ENCODE data around the gene ADGB. TPM values are rescaled to one million over a fixed set of nuclear protein-coding genes. Genes with fewer than 3 reads are reported as not detected.
"Not testable (repeated sequence)": the region's sequence is repeated elsewhere in the genome, so short reads cannot be mapped to it uniquely, and the experiment has no call there.

The ADGB gene
- total RNA-seq, 2 donors from 2014 or later: not detected

GRCh38 chr6:146827216-146827928 is 228.6 kb downstream of the ADGB start:
- Mint-ChIP-seq H3K4me1 (no peaks in the 10 kb centered on the region), H3K4me3 (no peak overlapping the region), H3K27ac (no peak overlapping the region), H3K27me3 (peaks cover 27% of the 10 kb centered on the region), H3K36me3 (ENCODE audit: low read depth) (no peaks in the 10 kb centered on the region)
- no peak for ATAC-seq
- no peak for DNase-seq
- H3K9me3 ChIP-seq (ENCODE audit: control insufficient read depth, low read length, poor library complexity, severe bottlenecking): no peaks in the 10 kb centered on the region

- Mint-ChIP-seq H3K4me3 (no peak overlapping the region), H3K27ac (no peak overlapping the region), H3K4me1 (no peaks in the 10 kb centered on the region), H3K36me3 (ENCODE audit: low read depth) (no peaks in the 10 kb centered on the region), H3K27me3 (peaks cover 38% of the 10 kb centered on the region)
- ATAC-seq: no peak
- H3K9me3 ChIP-seq (ENCODE audit: control insufficient read depth, low read length, poor library complexity, severe bottlenecking): no peaks in the 10 kb centered on the region
- no peak for DNase-seq
Observed at GRCh38 chr6:146829792-146830565, 231.2 kb downstream of the ADGB start.

- Mint-ChIP-seq H3K27me3 (peaks cover 32% of the 10 kb centered on the region), H3K27ac (no peak overlapping the region)
Observed at GRCh38 chr6:146833157-146833556, 234.4 kb downstream of the ADGB start.

GRCh38 chr6:146840216-146840615 is 241.4 kb downstream of the ADGB start:
- no peaks in the 10 kb centered on the region for H3K4me1 Mint-ChIP-seq
- DNase-seq (no peak), ATAC-seq (no peak)
- no peaks in the 10 kb centered on the region for H3K9me3 ChIP-seq (ENCODE audit: control insufficient read depth, low read length, poor library complexity, severe bottlenecking)
- H3K27me3 Mint-ChIP-seq: no peaks in the 10 kb centered on the region
- no peak overlapping the region for H3K27ac Mint-ChIP-seq
- no peaks in the 10 kb centered on the region for H3K36me3 Mint-ChIP-seq (ENCODE audit: low read depth)
- no peak overlapping the region for H3K4me3 Mint-ChIP-seq

More at GRCh38 chr6:146833157-146833556, 234.4 kb downstream of the ADGB start:
- ATAC-seq: no peak
- DNase-seq: no peak
- Mint-ChIP-seq H3K4me1 (no peaks in the 10 kb centered on the region), H3K36me3 (ENCODE audit: low read depth) (no peaks in the 10 kb centered on the region), H3K4me3 (no peak overlapping the region)
- no peaks in the 10 kb centered on the region for H3K9me3 ChIP-seq (ENCODE audit: control insufficient read depth, low read length, poor library complexity, severe bottlenecking)

GRCh38 chr6:146840641-146841040 is 241.9 kb downstream of the ADGB start:
- Mint-ChIP-seq H3K4me3 (no peak overlapping the region), H3K36me3 (ENCODE audit: low read depth) (no peaks in the 10 kb centered on the region), H3K27me3 (no peaks in the 10 kb centered on the region), H3K4me1 (no peaks in the 10 kb centered on the region), H3K27ac (no peak overlapping the region)
- H3K9me3 ChIP-seq (ENCODE audit: control insufficient read depth, low read length, poor library complexity, severe bottlenecking): no peaks in the 10 kb centered on the region
- ATAC-seq: no peak
- DNase-seq: no peak

- Mint-ChIP-seq H3K27me3 (peaks cover 18% of the 10 kb centered on the region), H3K27ac (no peak overlapping the region), H3K36me3 (ENCODE audit: low read depth) (no peaks in the 10 kb centered on the region), H3K4me3 (no peak overlapping the region), H3K4me1 (peaks cover 4% of the 10 kb centered on the region)
- ATAC-seq (no peak), DNase-seq (no peak)
- no peaks in the 10 kb centered on the region for H3K9me3 ChIP-seq (ENCODE audit: control insufficient read depth, low read length, poor library complexity, severe bottlenecking)
Observed at GRCh38 chr6:146847426-146847825, 248.7 kb downstream of the ADGB start.

- DNase-seq: no peak
- no peak overlapping the region for H3K4me3 Mint-ChIP-seq
- ATAC-seq: no peak
- no peaks in the 10 kb centered on the region for H3K36me3 Mint-ChIP-seq (ENCODE audit: low read depth)
- peaks cover 6% of the 10 kb centered on the region for H3K4me1 Mint-ChIP-seq
- no peak overlapping the region for H3K27ac Mint-ChIP-seq
- peaks cover 25% of the 10 kb centered on the region for H3K27me3 Mint-ChIP-seq
- H3K9me3 ChIP-seq (ENCODE audit: control insufficient read depth, low read length, poor library complexity, severe bottlenecking): no peaks in the 10 kb centered on the region
Observed at GRCh38 chr6:146850238-146850896, 251.6 kb downstream of the ADGB start.

GRCh38 chr6:146850981-146851380 is 252.2 kb downstream of the ADGB start:
- DNase-seq (no peak), ATAC-seq (no peak)
- H3K27me3 Mint-ChIP-seq: peaks cover 25% of the 10 kb centered on the region
- H3K36me3 Mint-ChIP-seq (ENCODE audit: low read depth): no peaks in the 10 kb centered on the region
- no peak overlapping the region for H3K4me3 Mint-ChIP-seq
- H3K4me1 Mint-ChIP-seq: peaks cover 6% of the 10 kb centered on the region
- no peaks in the 10 kb centered on the region for H3K9me3 ChIP-seq (ENCODE audit: control insufficient read depth, low read length, poor library complexity, severe bottlenecking)
- no peak overlapping the region for H3K27ac Mint-ChIP-seq

- Mint-ChIP-seq H3K27me3 (peaks cover 25% of the 10 kb centered on the region), H3K4me3 (no peak overlapping the region), H3K36me3 (ENCODE audit: low read depth) (no peaks in the 10 kb centered on the region), H3K4me1 (peaks cover 6% of the 10 kb centered on the region), H3K27ac (no peak overlapping the region)
- DNase-seq (no peak), ATAC-seq (no peak)
- no peaks in the 10 kb centered on the region for H3K9me3 ChIP-seq (ENCODE audit: control insufficient read depth, low read length, poor library complexity, severe bottlenecking)
Observed at GRCh38 chr6:146851837-146852236, 253.1 kb downstream of the ADGB start.

- H3K27ac Mint-ChIP-seq; ATAC-seq; DNase-seq; H3K9me3 ChIP-seq (ENCODE audit: control insufficient read depth, low read length, poor library complexity, severe bottlenecking); H3K36me3 Mint-ChIP-seq (ENCODE audit: low read depth); H3K4me3 Mint-ChIP-seq: not testable (repeated sequence)
- peaks cover 10% of the 10 kb centered on the region for H3K4me1 Mint-ChIP-seq
- peaks cover 18% of the 10 kb centered on the region for H3K27me3 Mint-ChIP-seq
Observed at GRCh38 chr6:146854521-146855255, 255.9 kb downstream of the ADGB start.

- DNase-seq: no peak
- no peak overlapping the region for H3K4me3 Mint-ChIP-seq
- H3K27ac Mint-ChIP-seq: peak overlapping the region; percentile 24
- H3K27me3 Mint-ChIP-seq: peaks cover 8% of the 10 kb centered on the region
- H3K36me3 Mint-ChIP-seq (ENCODE audit: low read depth): no peaks in the 10 kb centered on the region
- no peak for ATAC-seq
- H3K4me1 Mint-ChIP-seq: peaks cover 6% of the 10 kb centered on the region
- no peaks in the 10 kb centered on the region for H3K9me3 ChIP-seq (ENCODE audit: control insufficient read depth, low read length, poor library complexity, severe bottlenecking)
Observed at GRCh38 chr6:146855889-146856288, 257.1 kb downstream of the ADGB start.

- peaks cover 6% of the 10 kb centered on the region for H3K27me3 Mint-ChIP-seq
- no peak for DNase-seq
- no peaks in the 10 kb centered on the region for H3K36me3 Mint-ChIP-seq (ENCODE audit: low read depth)
- no peaks in the 10 kb centered on the region for H3K9me3 ChIP-seq (ENCODE audit: control insufficient read depth, low read length, poor library complexity, severe bottlenecking)
- peaks cover 6% of the 10 kb centered on the region for H3K4me1 Mint-ChIP-seq
- H3K4me3 Mint-ChIP-seq: no peak overlapping the region
- H3K27ac Mint-ChIP-seq: no peak overlapping the region
- no peak for ATAC-seq
Observed at GRCh38 chr6:146856296-146856695, 257.5 kb downstream of the ADGB start.

All from T-helper 17 cell (primary cell).